ENCODE results near the gene SYTL1.

GRCh38 chr1:27363766-27364695 is 22.2 kb downstream of the SYTL1 start:
- no peak for TF ChIP-seq CREB1 (IDR thresholded peaks at IDR 0.05; ENCODE audit: low read depth)
- no peak for TF ChIP-seq REST (IDR thresholded peaks at IDR 0.05; ENCODE audit: low read depth)
- no peak for TF ChIP-seq NFIC (IDR thresholded peaks at IDR 0.05)
- TF ChIP-seq TEAD4 (IDR thresholded peaks at IDR 0.05): no peak
